Bone marrow (tissue), 2 donors: Measurements from ENCODE around the gene OXA1L.
"Not testable (repeated sequence)": the region's sequence is repeated elsewhere in the genome, so short reads cannot be mapped to it uniquely, and the experiment has no call there.

Source experiments
- DNase-seq, 2 donors: peaks; one replicate each; lab custom pipeline; 2025; lab: John Stamatoyannopoulos, UW

The OXA1L gene

GRCh38 chr14:22800346-22800745 is 33.9 kb downstream of the OXA1L start:
- DNase-seq, result no peak

GRCh38 chr14:22801716-22802115 is 35.2 kb downstream of the OXA1L start:
- no peak for DNase-seq

- no peak for DNase-seq
Measured at GRCh38 chr14:22802860-22803686, 36.6 kb downstream of the OXA1L start.

GRCh38 chr14:22803687-22803974 is 37.1 kb downstream of the OXA1L start:
- no peak for DNase-seq

GRCh38 chr14:22805235-22805634 is 38.7 kb downstream of the OXA1L start:
- not testable (repeated sequence) for DNase-seq

- no peak for DNase-seq
Measured at GRCh38 chr14:22807432-22808087, 41.1 kb downstream of the OXA1L start.

- no peak for DNase-seq
Measured at GRCh38 chr14:22808388-22809209, 42.1 kb downstream of the OXA1L start.

- DNase-seq, result peak in 1 of 2 donors; percentile 41
Measured at GRCh38 chr14:22811722-22812121, 45.2 kb downstream of the OXA1L start.

GRCh38 chr14:22812744-22813143 is 46.3 kb downstream of the OXA1L start:
- no peak for DNase-seq

- no peak for DNase-seq
Measured at GRCh38 chr14:22813145-22813544, 46.7 kb downstream of the OXA1L start.

- DNase-seq, result no peak
Measured at GRCh38 chr14:22814373-22814772, 47.9 kb downstream of the OXA1L start.

- DNase-seq, result no peak
Measured at GRCh38 chr14:22814941-22815713, 48.6 kb downstream of the OXA1L start, which contains the start of gene SLC7A7. Gene SLC7A7 (minus strand): TSS chr14:22815435. CDS start chr14:22813398, 2,037 bp downstream.

- DNase-seq, result peak in 1 of 2 donors; percentile 32
Measured at GRCh38 chr14:22819151-22819988, 52.9 kb downstream of the OXA1L start.

GRCh38 chr14:22820731-22821130 is 54.2 kb downstream of the OXA1L start:
- DNase-seq, result no peak

- DNase-seq, result no peak
Measured at GRCh38 chr14:22821193-22822015, 54.9 kb downstream of the OXA1L start.

- DNase-seq, result no peak
Measured at GRCh38 chr14:22822016-22822570, 55.6 kb downstream of the OXA1L start.
